Ramos (cell line): ENCODE measurements around the gene RAP1GAP.
"Not testable (repeated sequence)": the region's sequence is repeated elsewhere in the genome, so short reads cannot be mapped to it uniquely, and the experiment has no call there.

Experiments
- in situ Hi-C: fragments of 300-500 bp; cut with MboI; formaldehyde crosslinking; loops from one replicate; pipeline ENCODE4 v1.14.3; 2022; ENCODE audit warnings: low sequenced_read_pairs; ENCODE audit not compliant: unreplicated experiment

Gene RAP1GAP

GRCh38 chr1:21576031-21576797, 92.9 kb downstream of the RAP1GAP start:
- in situ Hi-C loops = no loop called here

GRCh38 chr1:21575351-21575942, 93.7 kb downstream of the RAP1GAP start:
- in situ Hi-C loops = no loop called here

GRCh38 chr1:21574466-21575151, 94.5 kb downstream of the RAP1GAP start:
- in situ Hi-C loops = no loop called here

GRCh38 chr1:21573971-21574465, 95.1 kb downstream of the RAP1GAP start:
- in situ Hi-C loops = no loop called here

- in situ Hi-C loops = no loop called here
These were observed 95.7 kb downstream of the RAP1GAP start for GRCh38 chr1:21573475-21573874.

DNA sequence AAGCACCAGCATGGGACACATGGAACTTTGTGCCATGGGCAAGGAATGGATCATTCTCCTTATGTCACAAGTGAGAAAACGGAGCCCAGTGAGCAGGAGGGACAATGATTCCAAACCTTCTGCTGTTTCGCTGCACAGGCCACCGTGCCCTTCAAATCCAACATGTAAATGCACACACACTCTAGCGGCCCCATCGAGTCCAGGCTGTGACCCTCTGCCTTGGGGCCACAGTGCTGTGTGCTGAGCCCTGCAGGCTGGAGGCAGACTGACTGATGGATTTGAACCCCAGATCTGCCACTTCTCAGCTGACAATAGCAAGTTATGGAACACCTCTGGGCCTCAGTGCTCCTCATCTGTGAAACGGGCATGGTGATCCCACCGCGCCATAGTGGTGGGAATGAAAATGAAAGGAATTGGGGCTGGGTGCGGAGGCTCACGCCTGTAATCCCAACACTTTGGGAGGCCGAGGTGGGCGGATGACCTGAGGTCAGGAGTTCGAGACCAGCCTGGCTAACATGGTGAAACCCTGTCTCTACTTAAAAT, 96.4 kb downstream of the RAP1GAP start:
- in situ Hi-C loops = no loop called here

DNA sequence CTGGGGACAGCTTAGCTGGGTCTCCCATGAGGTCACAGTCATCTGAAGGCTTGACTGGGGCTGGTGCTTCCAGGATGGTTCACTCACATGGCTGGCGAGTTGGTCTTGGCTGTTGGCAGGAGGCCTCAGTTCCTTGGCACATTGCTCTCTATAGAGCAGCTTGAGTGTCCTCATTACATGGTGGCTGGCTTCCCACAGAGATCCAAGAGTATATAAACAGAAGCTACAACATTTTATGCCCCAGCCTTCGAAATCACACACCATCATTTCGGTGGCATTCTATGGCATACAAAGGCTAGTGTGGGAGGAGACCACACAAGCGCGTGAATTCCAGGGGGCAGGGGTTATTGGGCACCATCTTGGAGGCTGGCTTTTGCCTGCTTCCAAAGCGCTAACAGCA, 96.9 kb downstream of the RAP1GAP start:
- in situ Hi-C loops = no loop called here

DNA sequence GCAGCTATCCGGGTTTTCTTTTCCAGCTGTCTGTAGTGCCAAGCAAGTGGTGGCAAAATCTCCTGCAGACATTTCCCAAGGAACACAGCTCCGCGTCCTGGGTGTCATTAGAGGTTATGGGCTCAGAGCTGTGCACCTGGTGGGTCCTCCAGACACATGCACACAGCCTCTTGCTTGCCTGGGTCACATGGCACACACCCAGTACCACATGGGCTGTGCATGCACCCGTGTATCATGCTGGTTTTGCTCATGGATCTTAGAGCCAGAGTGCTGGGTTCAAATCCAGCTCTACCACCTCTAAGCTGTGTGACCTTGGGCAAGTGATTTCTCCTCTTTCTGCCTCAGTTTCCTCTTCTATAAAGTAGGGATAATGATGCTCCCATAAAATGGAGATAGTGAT, 98.3 kb downstream of the RAP1GAP start:
- in situ Hi-C loops = no loop called here

GRCh38 chr1:21570528-21570875, 98.7 kb downstream of the RAP1GAP start:
- in situ Hi-C loops = no loop called here

GRCh38 chr1:21569820-21570527, 99.2 kb downstream of the RAP1GAP start:
- in situ Hi-C loops = no loop called here

- in situ Hi-C loops = no loop called here
These were observed 100.3 kb downstream of the RAP1GAP start for GRCh38 chr1:21568809-21569385.

GRCh38 chr1:21568006-21568746, 101.0 kb downstream of the RAP1GAP start:
- in situ Hi-C loops = no loop called here

DNA sequence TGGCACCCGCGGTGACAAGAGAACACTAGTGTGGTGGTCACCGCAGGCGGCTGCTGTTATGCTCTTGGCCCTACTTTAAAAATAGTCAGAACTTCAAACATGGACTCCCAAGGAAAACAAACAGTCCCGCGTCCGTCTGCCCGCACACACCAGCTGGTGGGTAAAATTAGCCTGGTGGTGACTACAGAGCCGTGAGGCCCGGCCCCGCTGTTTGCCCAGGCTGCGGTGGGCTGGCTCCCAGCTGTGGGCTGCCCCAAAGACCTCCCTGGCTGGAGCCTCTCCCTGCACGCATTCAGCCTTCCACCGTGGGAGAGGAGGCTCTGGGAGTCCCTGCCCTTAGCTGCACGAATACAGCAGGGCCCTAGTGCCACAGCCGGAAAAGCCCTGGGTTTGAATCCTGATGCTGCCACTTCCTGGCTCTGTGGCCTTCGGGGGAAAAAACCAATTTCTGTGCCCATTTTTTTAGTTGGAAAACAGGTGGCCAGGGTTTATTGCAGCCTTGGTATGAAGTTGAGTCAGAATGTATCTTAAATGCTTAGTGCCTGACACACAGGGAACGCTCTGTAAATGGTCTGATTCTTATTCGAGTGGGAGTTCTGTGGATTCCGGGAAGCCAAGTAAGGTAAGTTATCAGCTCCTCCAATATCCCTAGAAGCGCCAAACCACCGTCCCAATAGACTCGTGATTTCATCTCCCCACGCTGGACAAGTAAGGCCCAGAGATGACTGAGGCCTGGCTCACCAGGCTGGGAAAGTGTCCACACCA, 101.7 kb downstream of the RAP1GAP start:
- in situ Hi-C loops = no loop called here

DNA sequence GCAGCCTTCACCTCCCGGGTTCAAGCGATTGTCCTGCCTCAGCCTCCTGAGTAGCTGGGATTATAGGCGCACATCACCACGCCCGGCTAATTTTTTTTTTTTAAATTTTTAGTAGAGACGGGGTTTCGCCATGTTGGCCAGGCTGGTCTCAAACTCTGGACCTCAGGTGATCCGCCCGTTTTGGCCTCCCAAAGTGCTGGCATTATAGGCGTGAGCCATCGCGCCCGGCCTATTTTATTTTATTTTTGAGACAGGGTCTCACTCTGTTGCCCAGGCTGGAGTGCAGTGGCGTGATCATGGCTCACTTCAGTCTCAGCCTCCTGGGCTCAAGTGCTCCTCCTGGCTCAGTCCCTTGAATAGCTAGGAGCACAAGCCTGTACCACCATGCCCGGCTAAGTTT, 102.8 kb downstream of the RAP1GAP start:
- in situ Hi-C loops = not testable (repeated sequence)

- in situ Hi-C loops = no loop called here
These were observed 103.9 kb downstream of the RAP1GAP start for GRCh38 chr1:21565285-21565684.

DNA sequence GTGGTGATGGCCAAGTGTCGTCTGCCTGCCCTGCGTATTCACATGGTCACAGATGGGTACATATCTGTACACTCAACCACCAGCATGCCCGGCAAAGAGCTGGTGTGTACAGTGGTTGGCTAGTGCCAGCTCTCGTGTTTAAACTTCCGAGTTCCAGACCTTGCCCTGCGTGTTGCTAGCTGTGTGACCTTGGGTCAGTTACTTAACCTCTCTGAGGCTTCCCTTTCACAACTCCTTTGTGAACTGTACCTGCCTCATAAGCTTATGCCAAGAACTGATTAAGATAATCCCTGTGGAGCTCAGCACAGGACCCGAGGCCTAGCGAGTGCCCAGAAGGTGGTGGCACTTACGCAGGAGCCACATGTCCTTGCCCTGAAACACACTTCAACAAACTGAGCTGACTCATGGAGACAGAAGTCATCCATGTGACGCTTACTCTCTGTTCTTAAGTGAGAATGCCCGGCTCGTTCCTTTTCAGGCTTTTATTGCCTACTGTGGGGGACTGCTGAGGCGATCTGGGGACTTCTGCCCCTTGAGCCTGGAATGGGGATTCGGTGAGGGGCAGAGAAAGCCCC, 104.5 kb downstream of the RAP1GAP start:
- in situ Hi-C loops = no loop called here

DNA sequence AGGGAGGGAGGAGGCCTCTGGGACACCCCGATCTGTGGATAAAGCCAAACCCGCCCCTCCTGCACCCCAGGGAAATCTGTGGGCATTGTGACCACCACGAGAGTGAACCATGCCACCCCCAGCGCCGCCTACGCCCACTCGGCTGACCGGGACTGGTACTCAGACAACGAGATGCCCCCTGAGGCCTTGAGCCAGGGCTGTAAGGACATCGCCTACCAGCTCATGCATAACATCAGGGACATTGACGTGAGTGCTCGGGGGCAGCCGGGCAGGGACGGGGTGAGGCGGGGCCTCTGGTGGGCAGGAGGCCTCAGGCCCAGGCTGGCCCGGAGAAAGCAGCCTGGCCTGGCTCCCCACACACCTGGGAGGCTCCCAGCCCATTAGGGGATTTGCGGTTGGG, 105.2 kb downstream of the RAP1GAP start:
- in situ Hi-C loops = no loop called here

- in situ Hi-C loops = no loop called here
These were observed 106.3 kb downstream of the RAP1GAP start for GRCh38 chr1:21562896-21563295.
